HG03066 (cell line): ENCODE measurements around the gene PSMG1.

Source experiments
- ATAC-seq: cut with Tn5 transposase; IDR thresholded peaks from one replicate; pipeline ENCODE4 v1.9.1; 2021; ENCODE audit warnings: low read depth; ENCODE audit not compliant: unreplicated experiment

PSMG1 gene

GRCh38 chr21:39125752-39126485, 57.3 kb downstream of the PSMG1 start:
- no peak for ATAC-seq
